KG1 (cell line): Measurements from ENCODE around the gene KDM6A.
"Not testable (repeated sequence)": the region's sequence is repeated elsewhere in the genome, so short reads cannot be mapped to it uniquely, and the experiment has no call there.

Source experiments
- DNase-seq: peaks from one replicate; lab custom pipeline; 2025; lab: John Stamatoyannopoulos, UW

Gene KDM6A

GRCh38 chrX:44961817-44962607 lies 89.0 kb downstream of the KDM6A start:
- no peak for DNase-seq

- no peak for DNase-seq
Measured at GRCh38 chrX:44962944-44963343, 90.0 kb downstream of the KDM6A start.

- DNase-seq: no peak
Measured at GRCh38 chrX:44967221-44967620, 94.2 kb downstream of the KDM6A start.

- DNase-seq: no peak
Measured at GRCh38 chrX:44970709-44971108, 97.7 kb downstream of the KDM6A start.

GRCh38 chrX:44971674-44972073 lies 98.7 kb downstream of the KDM6A start:
- DNase-seq: no peak

GRCh38 chrX:44972132-44972531 lies 99.1 kb downstream of the KDM6A start:
- no peak for DNase-seq

GRCh38 chrX:44973420-44973932 lies 100.5 kb downstream of the KDM6A start:
- DNase-seq: no peak

GRCh38 chrX:44974451-44974850 lies 101.5 kb downstream of the KDM6A start:
- no peak for DNase-seq

GRCh38 chrX:44975666-44976263 lies 102.8 kb downstream of the KDM6A start:
- no peak for DNase-seq

GRCh38 chrX:44978976-44979375 lies 106.0 kb downstream of the KDM6A start:
- DNase-seq: no peak

- no peak for DNase-seq
Measured at GRCh38 chrX:44980403-44980802, 107.4 kb downstream of the KDM6A start.

- no peak for DNase-seq
Measured at GRCh38 chrX:44980883-44981282, 107.9 kb downstream of the KDM6A start.

GRCh38 chrX:44989995-44990770 lies 117.2 kb downstream of the KDM6A start:
- DNase-seq: no peak

GRCh38 chrX:44992775-44993174 lies 119.8 kb downstream of the KDM6A start:
- no peak for DNase-seq

GRCh38 chrX:44996277-44996676 lies 123.3 kb downstream of the KDM6A start:
- DNase-seq: no peak

- DNase-seq: no peak
Measured at GRCh38 chrX:44997282-44997812, 124.4 kb downstream of the KDM6A start.

- no peak for DNase-seq
Measured at GRCh38 chrX:44997888-44998287, 124.9 kb downstream of the KDM6A start.

- not testable (repeated sequence) for DNase-seq
Measured at GRCh38 chrX:44999237-44999636, 126.2 kb downstream of the KDM6A start.

- not testable (repeated sequence) for DNase-seq
Measured at GRCh38 chrX:44999872-45000271, 126.9 kb downstream of the KDM6A start.

GRCh38 chrX:45001048-45001447 lies 128.1 kb downstream of the KDM6A start:
- DNase-seq: no peak

- no peak for DNase-seq
Measured at GRCh38 chrX:45003085-45003484, 130.1 kb downstream of the KDM6A start.

GRCh38 chrX:45006002-45006800 lies 133.2 kb downstream of the KDM6A start:
- DNase-seq: no peak
